ENCODE data around the gene SLC66A2. TPM values are rescaled to one million over a fixed set of nuclear protein-coding genes. Genes with fewer than 3 reads are reported as not detected.

SLC66A2 gene
- total RNA-seq, 3 donors from 2014 or later (not counting 1 experiment from before 2014, with no cell fraction given): 51.2 to 62.4 (median 54.1) TPM

- 97% methylated on average over 16 of the region's 16 CpGs for WGBS (ENCODE audit: insufficient coverage)
- DNase-seq: no peak
- no peak overlapping the region for H3K27ac Mint-ChIP-seq
Observed at GRCh38 chr18:79973517-79973916, 22.1 kb upstream of the SLC66A2 start.

GRCh38 chr18:79972720-79973119 is 21.3 kb upstream of the SLC66A2 start:
- intact Hi-C loops (cut with micrococcal nuclease): no loop called here
- WGBS (ENCODE audit: insufficient coverage): 93% methylated on average over 2 of the region's 3 CpGs
- H3K4me1 Mint-ChIP-seq: peaks cover 20 to 30% of the 10 kb centered on the region in 2 donors
- no peaks in the 10 kb centered on the region for H3K27me3 Mint-ChIP-seq (ENCODE audit: low read depth in 2 of 2)
- H3K36me3 Mint-ChIP-seq: no peaks in the 10 kb centered on the region
- H3K4me3 Mint-ChIP-seq: no peak overlapping the region
- no peaks in the 10 kb centered on the region for H3K27me3 ChIP-seq (ENCODE audit: control insufficient read depth, insufficient read depth, low read length)
- H3K9me3 Mint-ChIP-seq: no peaks in the 10 kb centered on the region
- H3K4me1 ChIP-seq (ENCODE audit: control insufficient read depth, insufficient read depth, low read length): peaks cover 7% of the 10 kb centered on the region
- no peak overlapping the region for H3K4me3 ChIP-seq (ENCODE audit: low read length)
- peaks cover 47% of the 10 kb centered on the region for H3K36me3 ChIP-seq (ENCODE audit: control insufficient read depth, insufficient read depth, low read length)
- H3K9me3 ChIP-seq (ENCODE audit: control insufficient read depth, insufficient read depth, low read length): no peaks in the 10 kb centered on the region
- DNase-seq (no peak), ATAC-seq (no peak)
- H3K27ac Mint-ChIP-seq: peak overlapping the region; percentile 22 to 51
- no peak overlapping the region for H3K27ac ChIP-seq (ENCODE audit: low read length)
- TF ChIP-seq, protein P1, sequence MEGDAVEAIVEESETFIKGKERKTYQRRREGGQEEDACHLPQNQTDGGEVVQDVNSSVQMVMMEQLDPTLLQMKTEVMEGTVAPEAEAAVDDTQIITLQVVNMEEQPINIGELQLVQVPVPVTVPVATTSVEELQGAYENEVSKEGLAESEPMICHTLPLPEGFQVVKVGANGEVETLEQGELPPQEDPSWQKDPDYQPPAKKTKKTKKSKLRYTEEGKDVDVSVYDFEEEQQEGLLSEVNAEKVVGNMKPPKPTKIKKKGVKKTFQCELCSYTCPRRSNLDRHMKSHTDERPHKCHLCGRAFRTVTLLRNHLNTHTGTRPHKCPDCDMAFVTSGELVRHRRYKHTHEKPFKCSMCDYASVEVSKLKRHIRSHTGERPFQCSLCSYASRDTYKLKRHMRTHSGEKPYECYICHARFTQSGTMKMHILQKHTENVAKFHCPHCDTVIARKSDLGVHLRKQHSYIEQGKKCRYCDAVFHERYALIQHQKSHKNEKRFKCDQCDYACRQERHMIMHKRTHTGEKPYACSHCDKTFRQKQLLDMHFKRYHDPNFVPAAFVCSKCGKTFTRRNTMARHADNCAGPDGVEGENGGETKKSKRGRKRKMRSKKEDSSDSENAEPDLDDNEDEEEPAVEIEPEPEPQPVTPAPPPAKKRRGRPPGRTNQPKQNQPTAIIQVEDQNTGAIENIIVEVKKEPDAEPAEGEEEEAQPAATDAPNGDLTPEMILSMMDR (IDR thresholded peaks at IDR 0.05): no peak

More at GRCh38 chr18:79973517-79973916, 22.1 kb upstream of the SLC66A2 start:
- no peak for ATAC-seq
- H3K27ac ChIP-seq (ENCODE audit: low read length): no peak overlapping the region
- peaks cover 47% of the 10 kb centered on the region for H3K36me3 ChIP-seq (ENCODE audit: control insufficient read depth, insufficient read depth, low read length)
- Mint-ChIP-seq H3K4me1 (peaks cover 25 to 35% of the 10 kb centered on the region in 2 donors), H3K9me3 (no peaks in the 10 kb centered on the region), H3K27me3 (ENCODE audit: low read depth in 2 of 2) (no peaks in the 10 kb centered on the region), H3K4me3 (no peak overlapping the region), H3K36me3 (no peaks in the 10 kb centered on the region)
- H3K9me3 ChIP-seq (ENCODE audit: control insufficient read depth, insufficient read depth, low read length): no peaks in the 10 kb centered on the region
- intact Hi-C loops (cut with micrococcal nuclease): no loop called here
- TF ChIP-seq, protein P1 (IDR thresholded peaks at IDR 0.05): no peak
- H3K27me3 ChIP-seq (ENCODE audit: control insufficient read depth, insufficient read depth, low read length): no peaks in the 10 kb centered on the region
- no peak overlapping the region for H3K4me3 ChIP-seq (ENCODE audit: low read length)
- H3K4me1 ChIP-seq (ENCODE audit: control insufficient read depth, insufficient read depth, low read length): peaks cover 7% of the 10 kb centered on the region

GRCh38 chr18:79971986-79972385 is 20.5 kb upstream of the SLC66A2 start:
- WGBS (ENCODE audit: insufficient coverage): 89% methylated on average over 9 of the region's 9 CpGs
- H3K9me3 Mint-ChIP-seq: no peaks in the 10 kb centered on the region
- H3K36me3 ChIP-seq (ENCODE audit: control insufficient read depth, insufficient read depth, low read length): peaks cover 47% of the 10 kb centered on the region
- H3K4me1 Mint-ChIP-seq: peaks cover 19 to 24% of the 10 kb centered on the region in 2 donors
- H3K27ac ChIP-seq (ENCODE audit: low read length): no peak overlapping the region
- H3K4me1 ChIP-seq (ENCODE audit: control insufficient read depth, insufficient read depth, low read length): peaks cover 7% of the 10 kb centered on the region
- H3K27ac Mint-ChIP-seq: peak overlapping the region; percentile 71 to 76
- H3K4me3 Mint-ChIP-seq: no peak overlapping the region
- no peak for DNase-seq
- TF ChIP-seq, protein P1 (IDR thresholded peaks at IDR 0.05): no peak
- no peak overlapping the region for H3K4me3 ChIP-seq (ENCODE audit: low read length)
- intact Hi-C loops (cut with micrococcal nuclease): no loop called here
- H3K36me3 Mint-ChIP-seq: no peaks in the 10 kb centered on the region
- H3K9me3 ChIP-seq (ENCODE audit: control insufficient read depth, insufficient read depth, low read length): no peaks in the 10 kb centered on the region
- no peak for ATAC-seq
- H3K27me3 ChIP-seq (ENCODE audit: control insufficient read depth, insufficient read depth, low read length): no peaks in the 10 kb centered on the region
- H3K27me3 Mint-ChIP-seq (ENCODE audit: low read depth in 2 of 2): no peaks in the 10 kb centered on the region
